Epithelial cell of proximal tubule (primary cell): ENCODE measurements around the gene ATP13A2. TPM values are rescaled to one million over a fixed set of nuclear protein-coding genes. Genes with fewer than 3 reads are reported as not detected.
A peak's percentile ranks its signal among the peaks of the same experiment; 100 is the strongest.

ENCODE experiments used
- DNase-seq: peaks from one replicate; pipeline ENCODE4 v3.0.0-alpha.2; 2011; ENCODE audit warnings: low read depth
- H3K4me3 ChIP-seq: 2 replicates; pipeline ENCODE4 v1.5.1; 2011; ENCODE audit warnings: low read depth, mild to moderate bottlenecking, low read length
- CTCF ChIP-seq: conservative IDR thresholded peaks from 2 replicates; pipeline ENCODE4 v1.5.1; 2012; ENCODE audit warnings: low read depth, mild to moderate bottlenecking, low read length
- total RNA-seq: library from RNA; depleted of rRNA; stranded (reverse); fragments of >200 nt; gene quantifications from 2 replicates; pipeline ENCODE4 v1.2.3, GENCODE V29; 2015

ATP13A2 gene
- 75.7 and 87.8 TPM in 2 replicates for total RNA-seq

- no peak for TF ChIP-seq CTCF
- H3K4me3 ChIP-seq, result peak within 1 kb of the TSS; percentile 84
- DNase-seq, result no peak
Observed at GRCh38 chr1:17011439-17012307, at the start of gene ATP13A2. TSS of gene ATP13A2 (minus strand) at chr1:17011928. CDS start at chr1:17011738, 190 bp downstream.

GRCh38 chr1:17061486-17061885 lies 49.8 kb upstream of the ATP13A2 start:
- no peak for DNase-seq
- no peak for TF ChIP-seq CTCF
- no peak overlapping the region for H3K4me3 ChIP-seq

GRCh38 chr1:17060306-17060749 lies 48.6 kb upstream of the ATP13A2 start:
- no peak for TF ChIP-seq CTCF
- no peak for DNase-seq
- H3K4me3 ChIP-seq, result no peak overlapping the region

GRCh38 chr1:17059391-17060305 lies 47.9 kb upstream of the ATP13A2 start:
- TF ChIP-seq CTCF, result peak; percentile 95
- DNase-seq, result no peak

GRCh38 chr1:17056551-17056950 lies 44.8 kb upstream of the ATP13A2 start:
- no peak overlapping the region for H3K4me3 ChIP-seq
- no peak for TF ChIP-seq CTCF
- DNase-seq, result no peak

More at GRCh38 chr1:17059391-17060305, 47.9 kb upstream of the ATP13A2 start:
- H3K4me3 ChIP-seq, result no peak overlapping the region

GRCh38 chr1:17055801-17056200 lies 44.1 kb upstream of the ATP13A2 start:
- TF ChIP-seq CTCF, result no peak
- no peak overlapping the region for H3K4me3 ChIP-seq
- no peak for DNase-seq
